NB4 (cell line): ENCODE results near the gene CRACDL.

ENCODE experiments used
- DNase-seq: peaks from one replicate; pipeline ENCODE4 v3.0.0; 2010; ENCODE audit warnings: low read depth
- H3K4me3 ChIP-seq: one replicate; pipeline ENCODE4 v1.5.1; 2011; ENCODE audit warnings: mild to moderate bottlenecking, low read depth, low read length, moderate library complexity
- MYC ChIP-seq: IDR thresholded peaks from 2 replicates; pipeline ENCODE4 v1.6.1; 2011; ENCODE audit warnings: low read depth, low read length
- POLR2A ChIP-seq: IDR thresholded peaks from 2 replicates; pipeline ENCODE4 v1.6.1; 2011; ENCODE audit warnings: mild to moderate bottlenecking; ENCODE audit not compliant: insufficient read length; ENCODE audit errors: extremely low read depth
- TF ChIP-seq, protein P1 (sequence below): IDR thresholded peaks from 2 replicates; pipeline ENCODE4 v1.6.1; 2011; ENCODE audit warnings: low read depth, low read length
- TF ChIP-seq, protein P2 (sequence below): IDR thresholded peaks from one replicate; pipeline ENCODE4 v1.5.1; 2012; ENCODE audit warnings: low read depth, low read length

Gene CRACDL

GRCh38 chr2:98811766-98812165, 124.3 kb downstream of the CRACDL start:
- DNase-seq = no peak
- TF ChIP-seq, protein P1, sequence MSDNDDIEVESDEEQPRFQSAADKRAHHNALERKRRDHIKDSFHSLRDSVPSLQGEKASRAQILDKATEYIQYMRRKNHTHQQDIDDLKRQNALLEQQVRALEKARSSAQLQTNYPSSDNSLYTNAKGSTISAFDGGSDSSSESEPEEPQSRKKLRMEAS = no peak
- no peak for TF ChIP-seq MYC
- no peak for TF ChIP-seq POLR2A
- TF ChIP-seq, protein P2, sequence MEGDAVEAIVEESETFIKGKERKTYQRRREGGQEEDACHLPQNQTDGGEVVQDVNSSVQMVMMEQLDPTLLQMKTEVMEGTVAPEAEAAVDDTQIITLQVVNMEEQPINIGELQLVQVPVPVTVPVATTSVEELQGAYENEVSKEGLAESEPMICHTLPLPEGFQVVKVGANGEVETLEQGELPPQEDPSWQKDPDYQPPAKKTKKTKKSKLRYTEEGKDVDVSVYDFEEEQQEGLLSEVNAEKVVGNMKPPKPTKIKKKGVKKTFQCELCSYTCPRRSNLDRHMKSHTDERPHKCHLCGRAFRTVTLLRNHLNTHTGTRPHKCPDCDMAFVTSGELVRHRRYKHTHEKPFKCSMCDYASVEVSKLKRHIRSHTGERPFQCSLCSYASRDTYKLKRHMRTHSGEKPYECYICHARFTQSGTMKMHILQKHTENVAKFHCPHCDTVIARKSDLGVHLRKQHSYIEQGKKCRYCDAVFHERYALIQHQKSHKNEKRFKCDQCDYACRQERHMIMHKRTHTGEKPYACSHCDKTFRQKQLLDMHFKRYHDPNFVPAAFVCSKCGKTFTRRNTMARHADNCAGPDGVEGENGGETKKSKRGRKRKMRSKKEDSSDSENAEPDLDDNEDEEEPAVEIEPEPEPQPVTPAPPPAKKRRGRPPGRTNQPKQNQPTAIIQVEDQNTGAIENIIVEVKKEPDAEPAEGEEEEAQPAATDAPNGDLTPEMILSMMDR = no peak
- no peak overlapping the region for H3K4me3 ChIP-seq

DNA sequence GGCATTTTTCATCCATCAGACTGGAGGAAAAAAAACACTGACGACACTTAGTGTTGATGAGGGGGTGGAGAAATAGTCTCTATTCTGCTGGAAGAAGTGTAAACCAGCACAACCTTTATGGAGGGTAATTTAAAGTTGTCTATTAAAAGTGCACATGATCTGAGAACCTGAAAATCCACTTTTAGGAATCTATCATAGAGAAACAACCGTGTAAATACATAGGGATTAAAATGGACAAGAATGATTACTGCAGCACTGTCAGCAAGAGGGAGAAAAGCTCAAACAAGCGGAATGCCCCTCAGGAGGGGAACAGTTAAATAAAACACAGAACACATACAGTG, 125.5 kb downstream of the CRACDL start:
- no peak overlapping the region for H3K4me3 ChIP-seq
- DNase-seq = no peak
- TF ChIP-seq, protein P1 = no peak
- TF ChIP-seq, protein P2 = no peak

GRCh38 chr2:98809878-98810587, 126.0 kb downstream of the CRACDL start:
- TF ChIP-seq MYC = no peak
- no peak for TF ChIP-seq POLR2A
- TF ChIP-seq, protein P2 = no peak
- TF ChIP-seq, protein P1 = no peak
- DNase-seq = peak; percentile 31
- no peak overlapping the region for H3K4me3 ChIP-seq

DNA sequence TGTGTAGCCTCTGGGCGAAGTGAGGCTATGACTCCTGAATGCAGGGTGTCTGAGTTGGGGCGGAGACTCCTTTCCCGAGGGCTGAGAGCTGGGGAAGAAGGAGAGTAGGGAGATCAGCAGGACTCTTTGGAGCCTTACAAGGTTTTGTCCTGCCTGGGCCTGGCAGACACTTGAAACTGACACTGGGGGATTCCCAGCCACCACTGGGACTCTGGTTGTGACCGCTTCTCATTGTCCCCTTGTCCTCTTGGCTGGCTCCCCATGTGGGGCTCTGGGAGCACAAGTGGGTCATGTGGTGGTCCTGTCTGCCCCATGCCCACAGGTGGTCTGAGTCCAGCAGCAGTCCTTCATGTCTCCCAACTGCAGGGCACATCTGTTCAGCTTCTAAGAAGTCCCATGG, 126.9 kb downstream of the CRACDL start:
- TF ChIP-seq, protein P2 = no peak
- TF ChIP-seq MYC (no peak), POLR2A (no peak)
- TF ChIP-seq, protein P1 = no peak
- DNase-seq = no peak
- H3K4me3 ChIP-seq = no peak overlapping the region

DNA sequence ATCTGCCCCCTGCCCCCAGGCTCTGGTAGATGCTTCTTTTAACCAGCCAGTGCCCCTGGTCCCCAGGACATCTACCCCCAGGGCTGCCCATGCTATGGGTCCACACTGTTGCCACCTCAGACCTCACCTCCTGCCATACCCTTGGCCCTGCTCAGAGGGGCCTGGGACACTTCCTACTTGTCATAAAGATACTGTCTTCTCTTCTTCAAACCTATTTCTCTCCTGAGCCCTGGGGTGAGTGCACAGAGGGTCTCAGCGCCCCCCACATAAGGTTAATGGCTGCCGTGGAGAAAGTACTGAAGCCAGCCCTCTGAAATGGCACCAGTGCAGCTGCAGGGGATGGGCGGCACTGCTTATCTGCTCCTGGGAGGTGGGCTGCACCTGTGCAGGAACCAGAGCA, 127.5 kb downstream of the CRACDL start:
- TF ChIP-seq MYC (no peak), POLR2A (no peak)
- TF ChIP-seq, protein P2 = no peak
- TF ChIP-seq, protein P1 = no peak
- DNase-seq = no peak
- no peak overlapping the region for H3K4me3 ChIP-seq

GRCh38 chr2:98807929-98808328, 128.1 kb downstream of the CRACDL start:
- no peak overlapping the region for H3K4me3 ChIP-seq
- no peak for DNase-seq
- no peak for TF ChIP-seq MYC
- TF ChIP-seq, protein P2 = no peak
- no peak for TF ChIP-seq POLR2A
- TF ChIP-seq, protein P1 = no peak
